HEK293 (cell line): Measurements from ENCODE around the gene LYSMD3.

Experiments
- GLI2 ChIP-seq: fragments of 450-650 bp; formaldehyde crosslinking; IDR thresholded peaks from 2 replicates; pipeline ENCODE4; 2017; ENCODE audit warnings: missing biosample characterization, missing genetic modification characterization, low read depth, borderline replicate concordance
- HOXA7 ChIP-seq: sonication (generic); formaldehyde crosslinking; IDR thresholded peaks from 2 replicates; pipeline ENCODE4 v1.8.1; 2022; ENCODE audit warnings: missing genetic modification reagents, borderline replicate concordance
- HOXD13 ChIP-seq: sonication (generic); formaldehyde crosslinking; IDR thresholded peaks from 2 replicates; pipeline ENCODE4 v1.8.0; 2022; ENCODE audit warnings: missing genetic modification reagents, borderline replicate concordance
- KLF10 ChIP-seq: fragments of 450-650 bp; IDR thresholded peaks from 2 replicates; pipeline ENCODE4 v1.5.1; 2018; ENCODE audit warnings: missing biosample characterization, mild to moderate bottlenecking, missing genetic modification characterization
- KLF16 ChIP-seq: fragments of 450-650 bp; formaldehyde crosslinking; IDR thresholded peaks from 2 replicates; pipeline ENCODE4 v1.5.1; 2017; ENCODE audit warnings: missing biosample characterization, missing genetic modification characterization
- MYNN ChIP-seq: fragments of 450-650 bp; formaldehyde crosslinking; IDR thresholded peaks from 2 replicates; pipeline ENCODE4 v1.5.1; 2016; ENCODE audit warnings: missing biosample characterization, missing genetic modification characterization, borderline replicate concordance
- PRDM10 ChIP-seq: fragments of 450-650 bp; formaldehyde crosslinking; IDR thresholded peaks from 2 replicates; pipeline ENCODE4 v1.5.1; 2016; ENCODE audit warnings: missing biosample characterization, missing genetic modification characterization
- PRDM6 ChIP-seq: fragments of 450-650 bp; formaldehyde crosslinking; IDR thresholded peaks from 2 replicates; pipeline ENCODE4 v1.5.1; 2017; ENCODE audit warnings: missing biosample characterization, missing genetic modification characterization
- ZBTB21 ChIP-seq: fragments of 450-650 bp; formaldehyde crosslinking; IDR thresholded peaks from 2 replicates; pipeline ENCODE4 v1.5.1; 2017; ENCODE audit warnings: missing biosample characterization, missing genetic modification characterization
- ZBTB48 ChIP-seq: fragments of 450-650 bp; formaldehyde crosslinking; IDR thresholded peaks from 2 replicates; pipeline ENCODE4 v1.5.1; 2016; ENCODE audit warnings: missing biosample characterization, missing genetic modification characterization
- ZFP41 ChIP-seq: fragments of 450-650 bp; formaldehyde crosslinking; IDR thresholded peaks from 2 replicates; pipeline ENCODE4 v1.5.1; 2016; ENCODE audit warnings: missing biosample characterization, missing genetic modification characterization, borderline replicate concordance
- ZNF10 ChIP-seq: fragments of 450-650 bp; formaldehyde crosslinking; IDR thresholded peaks from 2 replicates; pipeline ENCODE4 v1.5.1; 2017; ENCODE audit warnings: missing biosample characterization, missing genetic modification characterization
- ZNF146 ChIP-seq: fragments of 450-650 bp; formaldehyde crosslinking; IDR thresholded peaks from 2 replicates; pipeline ENCODE4 v1.5.1; 2016; ENCODE audit warnings: missing biosample characterization, missing genetic modification characterization
- ZNF155 ChIP-seq: fragments of 450-650 bp; formaldehyde crosslinking; IDR thresholded peaks from 2 replicates; pipeline ENCODE4 v1.5.1; 2016; ENCODE audit warnings: missing biosample characterization, missing genetic modification characterization
- ZNF174 ChIP-seq: fragments of 450-650 bp; formaldehyde crosslinking; IDR thresholded peaks from 2 replicates; pipeline ENCODE4 v1.5.0; 2017; ENCODE audit warnings: missing biosample characterization, mild to moderate bottlenecking, missing genetic modification characterization
- ZNF19 ChIP-seq: fragments of 450-650 bp; formaldehyde crosslinking; IDR thresholded peaks from 2 replicates; pipeline ENCODE4; 2016; ENCODE audit warnings: missing biosample characterization, missing genetic modification characterization, low read depth
- ZNF23 ChIP-seq: fragments of 450-650 bp; formaldehyde crosslinking; IDR thresholded peaks from 2 replicates; pipeline ENCODE4 v1.5.1; 2016; ENCODE audit warnings: missing biosample characterization, missing genetic modification characterization, borderline replicate concordance
- ZNF24 ChIP-seq: fragments of 450-650 bp; formaldehyde crosslinking; IDR thresholded peaks from 2 replicates; pipeline ENCODE4 v1.5.1; 2016; ENCODE audit warnings: missing biosample characterization, missing genetic modification characterization
- ZNF248 ChIP-seq: fragments of 450-650 bp; formaldehyde crosslinking; IDR thresholded peaks from 2 replicates; pipeline ENCODE4 v1.5.1; 2017; ENCODE audit warnings: missing biosample characterization, missing genetic modification characterization
- ZNF274 ChIP-seq, 2 experiments: fragments of 200-500 bp in 1 of 2; fragments of 450-650 bp in 1 of 2; sonication (Bioruptor generic) in 1 of 2; formaldehyde crosslinking in 1 of 2; IDR thresholded peaks; 2 replicates each; pipeline versions ENCODE4 v1.5.1 to v1.6.1; 2014 to 2016; ENCODE audit warnings: borderline replicate concordance in 1 of 2, inconsistent platforms in 1 of 2, low read length in 1 of 2, missing biosample characterization in 1 of 2, missing genetic modification characterization in 1 of 2
- ZNF311 ChIP-seq: fragments of 450-650 bp; formaldehyde crosslinking; IDR thresholded peaks from 2 replicates; pipeline ENCODE4 v1.5.1; 2017; ENCODE audit warnings: missing biosample characterization, missing genetic modification characterization, borderline replicate concordance
- ZNF391 ChIP-seq: fragments of 450-650 bp; formaldehyde crosslinking; IDR thresholded peaks from 2 replicates; pipeline ENCODE4 v1.5.1; 2016; ENCODE audit warnings: low read depth, missing biosample characterization, missing genetic modification characterization, borderline replicate concordance
- ZNF501 ChIP-seq: fragments of 450-650 bp; formaldehyde crosslinking; IDR thresholded peaks from 2 replicates; pipeline ENCODE4 v1.5.1; 2016; ENCODE audit warnings: missing biosample characterization, missing genetic modification characterization
- ZNF510 ChIP-seq: fragments of 450-650 bp; formaldehyde crosslinking; IDR thresholded peaks from 2 replicates; pipeline ENCODE4 v1.5.1; 2018; ENCODE audit warnings: mild to moderate bottlenecking, missing genetic modification characterization, missing biosample characterization; ENCODE audit not compliant: insufficient replicate concordance
- ZNF514 ChIP-seq: fragments of 450-650 bp; formaldehyde crosslinking; IDR thresholded peaks from 2 replicates; pipeline ENCODE4 v1.5.1; 2016; ENCODE audit warnings: missing biosample characterization, missing genetic modification characterization
- ZNF555 ChIP-seq: fragments of 450-650 bp; formaldehyde crosslinking; conservative IDR thresholded peaks from 2 replicates; pipeline ENCODE4 v1.5.1; 2017; ENCODE audit warnings: missing biosample characterization, mild to moderate bottlenecking, missing genetic modification characterization, inconsistent platforms
- ZNF560 ChIP-seq: fragments of 450-650 bp; formaldehyde crosslinking; IDR thresholded peaks from 2 replicates; pipeline ENCODE4 v1.5.1; 2017; ENCODE audit warnings: missing biosample characterization, missing genetic modification characterization, borderline replicate concordance
- ZNF571 ChIP-seq: fragments of 450-650 bp; formaldehyde crosslinking; IDR thresholded peaks from 2 replicates; pipeline ENCODE4 v1.5.0; 2017; ENCODE audit warnings: missing biosample characterization, missing genetic modification characterization
- ZNF701 ChIP-seq: fragments of 450-650 bp; formaldehyde crosslinking; IDR thresholded peaks from 2 replicates; pipeline ENCODE4 v1.5.1; 2016; ENCODE audit warnings: missing biosample characterization, missing genetic modification characterization
- ZNF76 ChIP-seq: fragments of 450-650 bp; formaldehyde crosslinking; IDR thresholded peaks from 2 replicates; pipeline ENCODE4; 2016; ENCODE audit warnings: low read depth, missing biosample characterization, missing genetic modification characterization, borderline replicate concordance
- ZNF776 ChIP-seq: fragments of 450-650 bp; formaldehyde crosslinking; IDR thresholded peaks from 2 replicates; pipeline ENCODE4 v1.5.0; 2017; ENCODE audit warnings: missing biosample characterization, missing genetic modification characterization, borderline replicate concordance
- ZNF777 ChIP-seq: fragments of 450-650 bp; formaldehyde crosslinking; IDR thresholded peaks from 2 replicates; pipeline ENCODE4 v1.5.1; 2017; ENCODE audit warnings: missing biosample characterization, missing genetic modification characterization, borderline replicate concordance
- ZNF791 ChIP-seq: fragments of 450-650 bp; formaldehyde crosslinking; IDR thresholded peaks from 2 replicates; pipeline ENCODE4 v1.5.1; 2016; ENCODE audit warnings: missing biosample characterization, missing genetic modification characterization
- ZSCAN18 ChIP-seq: fragments of 450-650 bp; formaldehyde crosslinking; IDR thresholded peaks from 2 replicates; pipeline ENCODE4 v1.5.1; 2016; ENCODE audit warnings: missing biosample characterization, missing genetic modification characterization

The LYSMD3 gene

GRCh38 chr5:90474235-90475107 lies 54.9 kb downstream of the LYSMD3 start, which contains the start of the genes MBLAC2 and POLR3G (continued):
- TF ChIP-seq ZSCAN18 (tag by site-specific recombination) (no peak), KLF10 (tag by site-specific recombination) (peak; percentile 81), ZNF23 (no peak), ZNF76 (tag by site-specific recombination) (peak; percentile 64), ZNF791 (tag by site-specific recombination) (no peak), ZNF560 (tag by site-specific recombination) (no peak), ZNF777 (tag by site-specific recombination) (peak; percentile 61), ZNF24 (peak; percentile 71), ZNF510 (tag by site-specific recombination) (no peak), ZNF555 (no peak), GLI2 (tag by site-specific recombination) (no peak), ZNF174 (tag by site-specific recombination) (no peak), ZNF776 (no peak), ZNF311 (tag by site-specific recombination) (no peak), ZFP41 (tag by site-specific recombination) (no peak), ZBTB48 (tag by site-specific recombination) (peak; percentile 89), KLF16 (tag by site-specific recombination) (peak; percentile 92), PRDM10 (tag by site-specific recombination) (peak; percentile 98), ZNF19 (tag by site-specific recombination) (no peak), ZNF155 (tag by site-specific recombination) (no peak), HOXA7 (no peak), ZNF391 (tag by site-specific recombination) (no peak), ZNF146 (tag by site-specific recombination) (no peak), ZNF248 (no peak), ZNF571 (no peak), ZNF274 (IDR thresholded peaks at IDR 0.05; ENCODE audit: low read length) (no peak), ZNF274 (tag by site-specific recombination; IDR thresholded peaks at IDR 0.05; ENCODE audit: borderline replicate concordance) (no peak), ZNF501 (peak; percentile 92), ZNF514 (tag by site-specific recombination) (no peak), ZBTB21 (tag by site-specific recombination) (0 out of 2 replicates have a peak, but pooled peaks have one; percentile 39), ZNF701 (tag by site-specific recombination) (no peak), MYNN (tag by site-specific recombination) (no peak), ZNF10 (peak; percentile 6; the same call in 1 of the 2 replicates), HOXD13 (peak; percentile 66; the same call in 1 of the 2 replicates), PRDM6 (0 out of 2 replicates have a peak, but pooled peaks have one; percentile 8)
